Right lobe of liver (tissue), 4 donors: ENCODE measurements around the gene RIT2.

ENCODE experiments used
- POLR2A ChIP-seq: fragments of 450-650 bp; IDR thresholded peaks from one replicate; pipeline ENCODE4 v1.6.1; 2017; ENCODE audit warnings: antibody characterized with exemption, mild to moderate bottlenecking
- TF ChIP-seq, protein P1 (sequence below), 4 donors: fragments of 200-600 bp in 3 of 4; fragments of 450-650 bp in 1 of 4; IDR thresholded peaks; one replicate each; pipeline versions ENCODE4 v1.5.1 to v1.8.0; 2016 to 2022; ENCODE audit warnings: antibody characterized with exemption in 4 of 4, mild to moderate bottlenecking in 2 of 4
- donor health status: DM: no; HTN: no; CAD: no.
- donor health status: DM: no; HTN: no; CAD: no.
- donor health status: DM: no; HTN: yes; CAD: no.

GRCh38 chr18:42922363-42922762, 193.1 kb downstream of the RIT2 start:
- no peak for TF ChIP-seq POLR2A
- TF ChIP-seq, protein P1, sequence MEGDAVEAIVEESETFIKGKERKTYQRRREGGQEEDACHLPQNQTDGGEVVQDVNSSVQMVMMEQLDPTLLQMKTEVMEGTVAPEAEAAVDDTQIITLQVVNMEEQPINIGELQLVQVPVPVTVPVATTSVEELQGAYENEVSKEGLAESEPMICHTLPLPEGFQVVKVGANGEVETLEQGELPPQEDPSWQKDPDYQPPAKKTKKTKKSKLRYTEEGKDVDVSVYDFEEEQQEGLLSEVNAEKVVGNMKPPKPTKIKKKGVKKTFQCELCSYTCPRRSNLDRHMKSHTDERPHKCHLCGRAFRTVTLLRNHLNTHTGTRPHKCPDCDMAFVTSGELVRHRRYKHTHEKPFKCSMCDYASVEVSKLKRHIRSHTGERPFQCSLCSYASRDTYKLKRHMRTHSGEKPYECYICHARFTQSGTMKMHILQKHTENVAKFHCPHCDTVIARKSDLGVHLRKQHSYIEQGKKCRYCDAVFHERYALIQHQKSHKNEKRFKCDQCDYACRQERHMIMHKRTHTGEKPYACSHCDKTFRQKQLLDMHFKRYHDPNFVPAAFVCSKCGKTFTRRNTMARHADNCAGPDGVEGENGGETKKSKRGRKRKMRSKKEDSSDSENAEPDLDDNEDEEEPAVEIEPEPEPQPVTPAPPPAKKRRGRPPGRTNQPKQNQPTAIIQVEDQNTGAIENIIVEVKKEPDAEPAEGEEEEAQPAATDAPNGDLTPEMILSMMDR (IDR thresholded peaks at IDR 0.05), result no peak
